ENCODE data around the gene RTL1. TPM values are rescaled to one million over a fixed set of nuclear protein-coding genes. Genes with fewer than 3 reads are reported as not detected.

The RTL1 gene
- polyA plus RNA-seq, 1 of the 3 experiments (the other 2 are of a cell fraction): 0.07 TPM

DNA sequence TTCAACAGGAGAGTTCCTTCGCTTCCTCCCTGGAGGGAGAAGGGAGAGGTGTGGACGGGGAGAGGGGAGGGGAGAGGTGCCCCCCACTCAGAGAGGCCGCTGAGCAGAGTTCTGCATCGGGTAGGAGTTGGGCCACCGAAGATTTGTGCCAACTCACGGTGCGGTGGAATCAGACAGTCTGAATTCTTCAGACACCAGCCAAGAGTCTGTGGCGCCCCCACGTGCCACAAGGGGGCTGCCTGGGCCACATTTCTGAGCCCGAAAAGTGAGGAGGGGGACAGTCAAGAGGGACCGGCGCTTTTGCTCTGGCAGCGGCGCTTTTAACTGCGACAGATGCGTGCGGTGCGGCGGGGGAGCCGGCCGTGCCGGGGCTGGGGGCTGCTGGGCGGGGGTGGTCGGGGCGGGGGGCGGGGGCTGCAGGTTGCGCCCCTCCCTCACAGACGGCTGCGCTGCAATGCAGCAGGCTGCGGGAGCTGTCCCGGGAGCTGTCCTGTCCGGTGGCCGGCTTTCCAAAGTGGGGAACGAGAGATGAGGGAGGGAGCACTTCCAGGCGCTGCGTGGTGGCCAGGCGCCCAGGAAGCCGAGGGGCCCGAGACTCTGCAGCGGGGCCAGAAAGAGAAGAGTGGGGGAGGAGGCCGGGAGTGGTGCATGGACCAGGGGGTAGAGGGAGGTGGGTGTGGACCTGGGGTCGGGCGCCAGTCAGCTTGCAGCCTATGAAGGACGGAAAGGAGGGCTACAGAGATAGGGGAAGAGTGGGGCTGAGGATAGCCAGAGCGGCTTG lies 975 bp upstream of the RTL1 start:
- POLR2A ChIA-PET: interaction anchor here (0.5 to 5.6 kb wide), 16 partner anchors 106 to 480 kb away, joined by 3 to 46 read pairs (median 4); no protein-coding TSS in a partner anchor

DNA sequence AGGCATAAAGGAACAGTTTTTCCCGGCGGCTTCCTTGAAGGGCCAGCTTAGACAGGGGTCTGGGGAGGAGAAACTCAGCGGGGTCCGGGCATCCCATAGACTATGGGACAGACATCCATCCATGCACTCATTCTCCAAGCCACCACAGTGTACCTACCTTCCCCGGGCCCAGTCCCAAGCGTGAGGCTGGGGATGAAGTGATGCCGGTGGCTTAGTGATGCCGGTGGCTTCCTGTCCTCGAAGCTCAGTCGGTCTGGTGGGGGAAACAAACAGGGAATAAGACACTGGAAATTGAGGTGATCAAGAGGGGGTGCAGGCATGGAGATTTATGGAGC lies 421 bp downstream of the RTL1 start:
- Histone ChIP-seq H3K27me3 (ENCODE audit: insufficient read depth) (peaks cover 6% of the 10 kb centered on the region; the same call in 1 of the 2 replicates), H3K4me3 (ENCODE audit: low read depth in 2 of 2, low read length in 1 of 2) (peak overlapping the region in 1 of 2 experiments; percentile 48; a peak in 1 of 4 replicates), H3K27ac (ENCODE audit: low read depth in 2 of 2, low read length in 1 of 2) (peak overlapping the region in 1 of 2 experiments; percentile 99; a peak in 2 of 4 replicates), H3K9me2 (no peaks in the 10 kb centered on the region), H2AFZ (ENCODE audit: low read depth) (no peak overlapping the region), H3K36me3 (replicated peaks in 1 of 2; ENCODE audit: control insufficient read depth in 1 of 2, insufficient read depth in 2 of 2, low read length in 1 of 2) (no peaks in the 10 kb centered on the region), H3K79me2 (ENCODE audit: insufficient read depth) (no peaks in the 10 kb centered on the region), H3K9me3 (no peaks in the 10 kb centered on the region), H3F3A (replicated peaks; ENCODE audit: insufficient read depth) (no peaks in the 10 kb centered on the region), H3K9ac (no peak overlapping the region), H4K20me1 (ENCODE audit: insufficient read depth) (no peaks in the 10 kb centered on the region), H3K4me1 (ENCODE audit: control insufficient read depth in 1 of 2, insufficient read depth in 2 of 2, low read depth in 1 of 2, low read length in 1 of 2) (peaks cover 0 to 81% of the 10 kb centered on the region in 2 experiments; a peak in 3 of 4 replicates), H3K4me2 (no peak overlapping the region)
- DNase-seq: no peak
- CTCF ChIA-PET: interaction anchor here (0.6 to 8.9 kb wide), 15 partner anchors 128 to 762 kb away, joined by 3 to 147 read pairs (median 8); partner anchors contain the start of gene DEGS2
- WGBS (ENCODE audit: low lambda C conversion rate): 50% methylated on average over 10 of the region's 10 CpGs
- POLR2A ChIA-PET: interaction anchor here (0.7 to 5.6 kb wide), 19 partner anchors 11 to 726 kb away, joined by 3 to 77 read pairs (median 6); partner anchors contain the start of gene DIO3
- TF ChIP-seq EP300 (IDR thresholded peaks at IDR 0.05; ENCODE audit: borderline replicate concordance in 1 of 2, low read depth in 1 of 2, low read length in 1 of 2) (no peak), POLR2AphosphoS5 (IDR thresholded peaks at IDR 0.05; ENCODE audit: low read depth, low read length) (no peak), RXRA (IDR thresholded peaks at IDR 0.05; ENCODE audit: borderline replicate concordance, low read depth) (no peak), FOXJ3 (CRISPR knock-in tag; IDR thresholded peaks at IDR 0.05) (no peak), FOSL2 (IDR thresholded peaks at IDR 0.05; ENCODE audit: borderline replicate concordance, low read depth) (no peak), MXI1 (IDR thresholded peaks at IDR 0.05; ENCODE audit: low read depth, low read length) (no peak), YY1 (IDR thresholded peaks at IDR 0.05; ENCODE audit: low read depth) (no peak), SMC3 (IDR thresholded peaks at IDR 0.05; ENCODE audit: low read depth, low read length) (no peak), MEF2A (IDR thresholded peaks at IDR 0.05; ENCODE audit: borderline replicate concordance, low read depth) (no peak), TCF12 (IDR thresholded peaks at IDR 0.05) (no peak), ELF1 (IDR thresholded peaks at IDR 0.05) (no peak)
- TF ChIP-seq, protein P1, sequence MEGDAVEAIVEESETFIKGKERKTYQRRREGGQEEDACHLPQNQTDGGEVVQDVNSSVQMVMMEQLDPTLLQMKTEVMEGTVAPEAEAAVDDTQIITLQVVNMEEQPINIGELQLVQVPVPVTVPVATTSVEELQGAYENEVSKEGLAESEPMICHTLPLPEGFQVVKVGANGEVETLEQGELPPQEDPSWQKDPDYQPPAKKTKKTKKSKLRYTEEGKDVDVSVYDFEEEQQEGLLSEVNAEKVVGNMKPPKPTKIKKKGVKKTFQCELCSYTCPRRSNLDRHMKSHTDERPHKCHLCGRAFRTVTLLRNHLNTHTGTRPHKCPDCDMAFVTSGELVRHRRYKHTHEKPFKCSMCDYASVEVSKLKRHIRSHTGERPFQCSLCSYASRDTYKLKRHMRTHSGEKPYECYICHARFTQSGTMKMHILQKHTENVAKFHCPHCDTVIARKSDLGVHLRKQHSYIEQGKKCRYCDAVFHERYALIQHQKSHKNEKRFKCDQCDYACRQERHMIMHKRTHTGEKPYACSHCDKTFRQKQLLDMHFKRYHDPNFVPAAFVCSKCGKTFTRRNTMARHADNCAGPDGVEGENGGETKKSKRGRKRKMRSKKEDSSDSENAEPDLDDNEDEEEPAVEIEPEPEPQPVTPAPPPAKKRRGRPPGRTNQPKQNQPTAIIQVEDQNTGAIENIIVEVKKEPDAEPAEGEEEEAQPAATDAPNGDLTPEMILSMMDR (IDR thresholded peaks at IDR 0.05): no peak
- TF ChIP-seq, protein P2, sequence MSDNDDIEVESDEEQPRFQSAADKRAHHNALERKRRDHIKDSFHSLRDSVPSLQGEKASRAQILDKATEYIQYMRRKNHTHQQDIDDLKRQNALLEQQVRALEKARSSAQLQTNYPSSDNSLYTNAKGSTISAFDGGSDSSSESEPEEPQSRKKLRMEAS (IDR thresholded peaks at IDR 0.05; ENCODE audit: low read depth): no peak
- TF ChIP-seq, protein P3, sequence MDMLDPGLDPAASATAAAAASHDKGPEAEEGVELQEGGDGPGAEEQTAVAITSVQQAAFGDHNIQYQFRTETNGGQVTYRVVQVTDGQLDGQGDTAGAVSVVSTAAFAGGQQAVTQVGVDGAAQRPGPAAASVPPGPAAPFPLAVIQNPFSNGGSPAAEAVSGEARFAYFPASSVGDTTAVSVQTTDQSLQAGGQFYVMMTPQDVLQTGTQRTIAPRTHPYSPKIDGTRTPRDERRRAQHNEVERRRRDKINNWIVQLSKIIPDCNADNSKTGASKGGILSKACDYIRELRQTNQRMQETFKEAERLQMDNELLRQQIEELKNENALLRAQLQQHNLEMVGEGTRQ (IDR thresholded peaks at IDR 0.05; ENCODE audit: borderline replicate concordance, low read depth, low read length): no peak

More for the DNA sequence above, 975 bp upstream of the RTL1 start:
- H3K79me2 ChIP-seq (ENCODE audit: insufficient read depth): no peaks in the 10 kb centered on the region
- no peak overlapping the region for H3K4me2 ChIP-seq
- no peak overlapping the region for H2AFZ ChIP-seq (ENCODE audit: low read depth)
- peak overlapping the region in 1 of 2 experiments; percentile 99; a peak in 2 of 4 replicates for H3K27ac ChIP-seq (ENCODE audit: low read depth in 2 of 2, low read length in 1 of 2)
- H3K4me1 ChIP-seq (ENCODE audit: control insufficient read depth in 1 of 2, insufficient read depth in 2 of 2, low read depth in 1 of 2, low read length in 1 of 2): peaks cover 0 to 71% of the 10 kb centered on the region in 2 experiments; a peak in 2 of 4 replicates
- H3K4me3 ChIP-seq (ENCODE audit: low read depth in 2 of 2, low read length in 1 of 2): peak overlapping the region in 1 of 2 experiments; percentile 48; a peak in 2 of 4 replicates
- CTCF ChIA-PET: interaction anchor here (0.6 to 4.4 kb wide), 19 partner anchors 13 to 727 kb away, joined by 3 to 76 read pairs (median 4); no protein-coding TSS in a partner anchor
- H3K9ac ChIP-seq: no peak overlapping the region
- TF ChIP-seq JUND (IDR thresholded peaks at IDR 0.05) (no peak), FOXJ3 (CRISPR knock-in tag; IDR thresholded peaks at IDR 0.05) (0 out of 2 replicates have a peak, but pooled peaks have one; percentile 48), SMC3 (IDR thresholded peaks at IDR 0.05; ENCODE audit: low read depth, low read length) (peak; percentile 55), RAD21 (IDR thresholded peaks at IDR 0.05; ENCODE audit: low read length) (peak; percentile 73), CHD2 (IDR thresholded peaks at IDR 0.05; ENCODE audit: low read length, partially characterized antibody) (no peak), RCOR1 (IDR thresholded peaks at IDR 0.05; ENCODE audit: low read length) (no peak)
- TF ChIP-seq, protein P1 (IDR thresholded peaks at IDR 0.05): peak; percentile 34
- DNase-seq: peak; percentile 83
- H3K36me3 ChIP-seq (replicated peaks in 1 of 2; ENCODE audit: control insufficient read depth in 1 of 2, insufficient read depth in 2 of 2, low read length in 1 of 2): no peaks in the 10 kb centered on the region
- H3K27me3 ChIP-seq (ENCODE audit: insufficient read depth): peaks cover 6% of the 10 kb centered on the region; the same call in 1 of the 2 replicates
- no peaks in the 10 kb centered on the region for H3K9me2 ChIP-seq
- H3F3A ChIP-seq (replicated peaks; ENCODE audit: insufficient read depth): no peaks in the 10 kb centered on the region
- 17% methylated on average over 17 of the region's 45 CpGs for WGBS (ENCODE audit: low lambda C conversion rate)
- no peaks in the 10 kb centered on the region for H3K9me3 ChIP-seq
- H4K20me1 ChIP-seq (ENCODE audit: insufficient read depth): no peaks in the 10 kb centered on the region
